ENCODE data around the gene PCSK4.

PCSK4 gene

GRCh38 chr19:1438933-1439354 is 51.2 kb downstream of the PCSK4 start:
- Histone ChIP-seq H3K36me3 (ENCODE audit: control insufficient read depth, insufficient read depth, low read length) (peaks cover 20% of the 10 kb centered on the region), H3K79me1 (ENCODE audit: low read length) (peaks cover 13% of the 10 kb centered on the region), H2BK120ac (ENCODE audit: low read depth, low read length) (no peak overlapping the region), H3K4me1 (ENCODE audit: control insufficient read depth, low read depth, low read length) (no peaks in the 10 kb centered on the region), H2BK15ac (replicated peaks; ENCODE audit: low read depth) (no peak overlapping the region), H3K23ac (ENCODE audit: low read length) (no peak overlapping the region), H4K5ac (ENCODE audit: low read length) (no peak overlapping the region), H3K4ac (ENCODE audit: low read depth, low read length) (peak overlapping the region; percentile 58), H3K27me3 (ENCODE audit: insufficient read depth, low read length, poor library complexity) (no peaks in the 10 kb centered on the region), H3K4me3 (ENCODE audit: low read length) (peak overlapping the region; percentile 98), H2BK5ac (ENCODE audit: low read length) (no peak overlapping the region), H4K8ac (ENCODE audit: low read depth, low read length) (no peak overlapping the region), H3K18ac (ENCODE audit: low read length) (peak overlapping the region; percentile 81), H3K79me2 (ENCODE audit: control insufficient read depth, insufficient read depth, low read length) (peaks cover 29% of the 10 kb centered on the region), H3K9ac (ENCODE audit: low read length) (peak overlapping the region; percentile 98), H3K56ac (ENCODE audit: low read length) (peak overlapping the region; percentile 94), H3K27ac (ENCODE audit: low read depth, low read length) (no peak overlapping the region), H3K4me2 (ENCODE audit: low read length) (peak overlapping the region; percentile 87), H2AK5ac (ENCODE audit: low read length) (no peak overlapping the region)
- no peak for DNase-seq
- no CpG with 5 or more reads among the region's 26 CpGs for WGBS (ENCODE audit: extremely low coverage, insufficient coverage, low lambda C conversion rate)

DNA sequence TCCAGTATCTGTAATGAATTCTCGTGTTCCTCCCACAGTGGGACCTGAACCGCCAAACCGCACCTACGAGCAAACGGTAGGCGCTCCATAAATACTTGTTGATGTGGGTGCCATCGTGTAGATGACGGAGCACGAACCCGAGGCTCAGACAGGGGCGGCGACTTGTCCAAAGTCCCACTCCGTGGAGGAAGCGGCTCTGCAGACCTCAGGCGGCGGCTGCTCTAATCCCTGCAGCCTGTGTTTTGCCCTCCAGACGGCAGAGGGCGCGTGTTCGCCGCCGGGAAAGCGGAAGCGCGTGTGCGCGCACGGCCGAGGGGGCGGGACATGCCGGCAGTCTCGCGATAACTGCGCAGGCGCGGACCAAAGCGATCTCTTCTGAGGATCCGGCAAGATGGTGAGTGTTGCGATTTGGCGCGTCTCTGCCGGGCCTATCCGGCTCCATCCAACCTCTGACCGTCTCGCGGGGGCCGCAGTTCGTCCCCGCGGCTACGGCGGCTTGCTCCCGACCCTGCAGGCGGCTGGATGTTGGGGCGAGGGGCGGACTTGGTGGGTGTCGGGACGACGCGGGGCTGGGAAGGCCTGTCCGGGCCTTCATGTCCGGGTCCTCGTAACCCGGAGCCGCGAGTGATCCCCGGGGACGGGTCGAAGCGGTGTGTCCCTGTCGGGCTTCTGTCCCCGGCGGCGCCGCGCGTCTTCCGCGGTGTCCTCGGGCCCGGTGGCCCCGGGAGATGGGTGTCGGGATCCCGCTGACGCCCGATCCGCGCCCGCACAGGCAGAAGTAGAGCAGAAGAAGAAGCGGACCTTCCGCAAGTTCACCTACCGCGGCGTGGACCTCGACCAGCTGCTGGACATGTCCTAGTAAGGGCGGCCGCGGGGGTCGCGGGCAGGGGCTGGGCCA is 51.9 kb downstream of the PCSK4 start, which contains the start of gene RPS15:
TSS of gene RPS15 (plus strand) at position 362 of the 898 bp plus-strand sequence. CDS start at position 392, 30 bp downstream.
- no peaks in the 10 kb centered on the region for H3K27me3 ChIP-seq (ENCODE audit: insufficient read depth, low read length, poor library complexity)
- peak within 1 kb of the TSS; percentile 81 for H3K18ac ChIP-seq (ENCODE audit: low read length)
- no peak within 1 kb of the TSS for H4K8ac ChIP-seq (ENCODE audit: low read depth, low read length)
- no peak within 1 kb of the TSS for H2BK15ac ChIP-seq (replicated peaks; ENCODE audit: low read depth)
- peaks cover 13% of the 10 kb centered on the region for H3K79me1 ChIP-seq (ENCODE audit: low read length)
- H3K9ac ChIP-seq (ENCODE audit: low read length) = peak within 1 kb of the TSS; percentile 98
- H3K4me2 ChIP-seq (ENCODE audit: low read length) = peak within 1 kb of the TSS; percentile 87
- H2AK5ac ChIP-seq (ENCODE audit: low read length) = no peak within 1 kb of the TSS
- peak within 1 kb of the TSS; percentile 94 for H3K56ac ChIP-seq (ENCODE audit: low read length)
- DNase-seq = peak; percentile 96
- no CpG with 5 or more reads among the region's 100 CpGs for WGBS (ENCODE audit: extremely low coverage, insufficient coverage, low lambda C conversion rate)
- H3K4ac ChIP-seq (ENCODE audit: low read depth, low read length) = peak within 1 kb of the TSS; percentile 58
- peak within 1 kb of the TSS; percentile 98 for H3K4me3 ChIP-seq (ENCODE audit: low read length)
- no peak within 1 kb of the TSS for H4K5ac ChIP-seq (ENCODE audit: low read length)
- H3K4me1 ChIP-seq (ENCODE audit: control insufficient read depth, low read depth, low read length) = no peaks in the 10 kb centered on the region
- peaks cover 20% of the 10 kb centered on the region for H3K36me3 ChIP-seq (ENCODE audit: control insufficient read depth, insufficient read depth, low read length)
- H3K23ac ChIP-seq (ENCODE audit: low read length) = peak within 1 kb of the TSS; percentile 66
- peaks cover 29% of the 10 kb centered on the region for H3K79me2 ChIP-seq (ENCODE audit: control insufficient read depth, insufficient read depth, low read length)
- peak within 1 kb of the TSS; percentile 47 for H3K27ac ChIP-seq (ENCODE audit: low read depth, low read length)
- H2BK5ac ChIP-seq (ENCODE audit: low read length) = peak within 1 kb of the TSS; percentile 81
- H2BK120ac ChIP-seq (ENCODE audit: low read depth, low read length) = no peak within 1 kb of the TSS

GRCh38 chr19:1437609-1438008 is 52.5 kb downstream of the PCSK4 start:
- whole genome bisulfite sequencing (ENCODE audit: extremely low coverage, insufficient coverage, low lambda C conversion rate) = no CpG with 5 or more reads among the region's 8 CpGs
- Histone ChIP-seq H3K9ac (ENCODE audit: low read length) (peak overlapping the region; percentile 54), H3K27me3 (ENCODE audit: insufficient read depth, low read length, poor library complexity) (no peaks in the 10 kb centered on the region), H4K5ac (ENCODE audit: low read length) (no peak overlapping the region), H2AK5ac (ENCODE audit: low read length) (no peak overlapping the region), H3K4me3 (ENCODE audit: low read length) (no peak overlapping the region), H2BK5ac (ENCODE audit: low read length) (no peak overlapping the region), H3K23ac (ENCODE audit: low read length) (no peak overlapping the region), H3K56ac (ENCODE audit: low read length) (peak overlapping the region; percentile 83), H3K27ac (ENCODE audit: low read depth, low read length) (no peak overlapping the region), H2BK120ac (ENCODE audit: low read depth, low read length) (no peak overlapping the region), H3K18ac (ENCODE audit: low read length) (no peak overlapping the region), H3K4me2 (ENCODE audit: low read length) (no peak overlapping the region), H2BK15ac (replicated peaks; ENCODE audit: low read depth) (no peak overlapping the region), H4K8ac (ENCODE audit: low read depth, low read length) (no peak overlapping the region), H3K4me1 (ENCODE audit: control insufficient read depth, low read depth, low read length) (no peaks in the 10 kb centered on the region), H3K36me3 (ENCODE audit: control insufficient read depth, insufficient read depth, low read length) (peaks cover 23% of the 10 kb centered on the region), H3K4ac (ENCODE audit: low read depth, low read length) (no peak overlapping the region), H3K79me2 (ENCODE audit: control insufficient read depth, insufficient read depth, low read length) (peaks cover 29% of the 10 kb centered on the region), H3K79me1 (ENCODE audit: low read length) (peaks cover 13% of the 10 kb centered on the region)
- no peak for DNase-seq

DNA sequence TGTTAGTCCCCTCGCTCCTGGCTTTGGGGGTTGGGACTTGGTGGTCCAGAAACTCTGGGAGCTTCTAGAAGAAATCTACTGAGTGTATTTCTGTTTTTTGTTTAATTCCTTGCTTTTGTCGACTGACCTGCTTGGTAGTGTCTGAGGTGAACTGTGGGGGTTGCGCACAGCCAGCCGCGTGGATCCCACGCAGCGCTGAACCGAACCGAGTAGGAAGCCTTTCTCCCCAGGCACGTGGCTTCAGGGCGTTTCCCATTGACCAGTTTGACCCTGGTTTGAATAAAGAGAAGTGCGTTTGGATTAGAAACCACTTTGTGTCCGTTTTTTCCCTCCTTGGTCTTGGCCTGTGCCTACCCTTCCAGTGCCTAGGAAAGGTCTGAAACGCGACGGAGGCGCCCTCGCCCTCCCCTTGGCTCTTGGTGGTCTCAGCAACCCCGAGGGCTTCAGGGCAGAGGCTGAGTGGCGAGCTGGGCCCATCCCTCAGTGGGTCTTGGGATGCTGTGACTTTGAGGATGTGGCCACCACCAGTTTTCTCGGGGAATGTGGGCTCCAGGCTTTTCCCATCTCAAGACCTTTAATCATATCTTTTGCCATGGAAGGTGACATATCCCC is 54.7 kb downstream of the PCSK4 start:
- Histone ChIP-seq H3K56ac (ENCODE audit: low read length) (no peak overlapping the region), H4K8ac (ENCODE audit: low read depth, low read length) (no peak overlapping the region), H4K5ac (ENCODE audit: low read length) (no peak overlapping the region), H3K18ac (ENCODE audit: low read length) (no peak overlapping the region), H2BK120ac (ENCODE audit: low read depth, low read length) (no peak overlapping the region), H3K4me3 (ENCODE audit: low read length) (no peak overlapping the region), H2BK5ac (ENCODE audit: low read length) (no peak overlapping the region), H3K4ac (ENCODE audit: low read depth, low read length) (no peak overlapping the region), H2BK15ac (replicated peaks; ENCODE audit: low read depth) (no peak overlapping the region), H3K23ac (ENCODE audit: low read length) (no peak overlapping the region), H2AK5ac (ENCODE audit: low read length) (no peak overlapping the region), H3K4me2 (ENCODE audit: low read length) (no peak overlapping the region), H3K79me1 (ENCODE audit: low read length) (peaks cover 10% of the 10 kb centered on the region), H3K9ac (ENCODE audit: low read length) (no peak overlapping the region), H3K36me3 (ENCODE audit: control insufficient read depth, insufficient read depth, low read length) (peaks cover 17% of the 10 kb centered on the region), H3K27me3 (ENCODE audit: insufficient read depth, low read length, poor library complexity) (no peaks in the 10 kb centered on the region), H3K79me2 (ENCODE audit: control insufficient read depth, insufficient read depth, low read length) (peaks cover 21% of the 10 kb centered on the region), H3K27ac (ENCODE audit: low read depth, low read length) (no peak overlapping the region), H3K4me1 (ENCODE audit: control insufficient read depth, low read depth, low read length) (no peaks in the 10 kb centered on the region)
- WGBS (ENCODE audit: extremely low coverage, insufficient coverage, low lambda C conversion rate) = no CpG with 5 or more reads among the region's 21 CpGs
- no peak for DNase-seq

GRCh38 chr19:1434577-1435060 is 55.5 kb downstream of the PCSK4 start:
- Histone ChIP-seq H3K27me3 (ENCODE audit: insufficient read depth, low read length, poor library complexity) (no peaks in the 10 kb centered on the region), H3K56ac (ENCODE audit: low read length) (no peak overlapping the region), H2BK120ac (ENCODE audit: low read depth, low read length) (no peak overlapping the region), H2BK5ac (ENCODE audit: low read length) (no peak overlapping the region), H4K5ac (ENCODE audit: low read length) (no peak overlapping the region), H2AK5ac (ENCODE audit: low read length) (no peak overlapping the region), H3K4me2 (ENCODE audit: low read length) (no peak overlapping the region), H2BK15ac (replicated peaks; ENCODE audit: low read depth) (no peak overlapping the region), H4K8ac (ENCODE audit: low read depth, low read length) (no peak overlapping the region), H3K4me1 (ENCODE audit: control insufficient read depth, low read depth, low read length) (no peaks in the 10 kb centered on the region), H3K4ac (ENCODE audit: low read depth, low read length) (no peak overlapping the region), H3K4me3 (ENCODE audit: low read length) (no peak overlapping the region), H3K18ac (ENCODE audit: low read length) (no peak overlapping the region), H3K79me1 (ENCODE audit: low read length) (peaks cover 7% of the 10 kb centered on the region), H3K9ac (ENCODE audit: low read length) (no peak overlapping the region), H3K23ac (ENCODE audit: low read length) (no peak overlapping the region), H3K27ac (ENCODE audit: low read depth, low read length) (no peak overlapping the region), H3K79me2 (ENCODE audit: control insufficient read depth, insufficient read depth, low read length) (peaks cover 13% of the 10 kb centered on the region), H3K36me3 (ENCODE audit: control insufficient read depth, insufficient read depth, low read length) (peaks cover 16% of the 10 kb centered on the region)
- no peak for DNase-seq
- no CpG with 5 or more reads among the region's 39 CpGs for WGBS (ENCODE audit: extremely low coverage, insufficient coverage, low lambda C conversion rate)

Data from mesendoderm (in vitro differentiated cells).